MV-4-11 (cell line): ENCODE data around the gene ZNF749.
"Not testable (repeated sequence)": the region's sequence is repeated elsewhere in the genome, so short reads cannot be mapped to it uniquely, and the experiment has no call there.

Experiments used
- DNase-seq: peaks from one replicate; lab custom pipeline; 2025; lab: John Stamatoyannopoulos, UW

The ZNF749 gene

DNA sequence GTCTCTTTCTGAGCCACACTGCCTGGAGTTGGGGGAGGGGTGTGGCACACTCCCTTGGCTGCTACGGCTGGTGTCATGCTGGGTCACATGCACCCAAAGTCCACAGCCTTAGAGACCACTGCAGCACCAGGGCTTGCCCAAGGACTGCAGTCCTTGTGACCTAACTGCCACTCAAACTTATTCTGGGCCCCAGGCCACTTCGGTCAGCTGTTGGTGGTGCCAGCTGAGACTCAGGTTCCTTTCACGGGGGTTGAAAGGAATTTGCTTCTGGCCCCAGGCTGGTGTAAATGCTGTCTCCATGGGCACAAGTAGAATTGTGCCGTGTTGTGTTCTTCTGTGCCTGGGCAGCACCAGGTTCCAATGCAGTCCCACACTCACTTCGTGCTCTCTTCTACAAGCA, 31.4 kb downstream of the ZNF749 start:
- DNase-seq, result no peak

DNA sequence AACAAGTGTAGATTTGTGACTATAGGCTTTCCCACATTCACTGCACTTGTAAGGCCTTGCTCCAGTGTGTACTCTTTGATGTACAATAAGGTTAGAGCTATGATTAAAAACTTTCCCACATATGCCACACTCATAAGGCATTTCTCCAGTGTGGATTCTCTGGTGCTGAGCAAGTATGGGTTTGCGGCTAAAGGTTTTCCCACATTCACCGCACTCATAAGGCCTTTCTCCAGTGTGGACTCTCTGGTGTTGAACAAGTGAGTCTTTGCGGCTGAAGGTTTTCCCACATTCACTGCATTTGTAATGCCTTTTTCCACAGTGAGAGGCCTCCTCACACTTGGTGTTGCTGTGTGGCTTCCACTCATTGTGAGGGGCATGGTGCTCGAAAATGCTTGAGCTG, 38.5 kb downstream of the ZNF749 start:
- no peak for DNase-seq

DNA sequence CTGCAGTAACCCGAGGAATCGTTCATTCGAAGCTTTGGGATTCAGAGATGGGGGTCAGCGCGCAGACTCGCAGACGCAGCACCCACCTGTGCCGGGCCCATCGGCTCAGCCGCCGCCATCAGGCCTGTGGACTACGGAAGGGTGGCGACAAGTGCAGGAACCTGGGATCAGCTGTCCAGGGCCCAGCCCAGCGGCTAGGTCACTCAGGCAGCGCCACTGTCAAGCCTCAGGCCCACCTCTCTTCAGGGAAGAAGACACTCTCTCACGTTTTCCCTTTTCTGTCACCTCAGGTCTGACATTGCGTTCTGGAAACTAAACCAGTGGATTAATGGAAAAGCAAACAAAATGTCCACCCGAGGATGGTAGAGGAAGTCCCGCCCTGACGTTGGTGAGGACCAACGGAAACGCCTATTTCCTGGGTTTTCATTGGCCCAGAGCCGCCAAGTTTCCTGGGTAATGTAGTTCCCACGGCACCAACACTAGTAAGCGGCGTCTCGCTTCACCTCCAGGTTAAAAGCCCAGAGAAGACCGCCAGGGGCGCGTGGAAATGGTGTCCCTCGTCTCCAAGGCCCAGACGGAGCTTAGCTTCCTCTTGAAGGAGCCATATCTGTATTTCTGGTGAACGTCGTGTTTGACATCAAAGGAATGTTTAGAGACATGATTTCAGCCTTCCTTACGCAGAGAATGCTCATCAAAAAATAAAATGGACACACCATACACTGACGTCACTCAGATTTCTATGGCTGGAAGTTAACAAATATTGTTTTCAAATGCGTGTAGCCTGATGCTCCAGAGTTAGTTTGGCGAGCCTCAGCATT, 42.3 kb downstream of the ZNF749 start, which contains the start of gene ZNF772:
TSS of gene ZNF772 (minus strand) at position 376 of the 818 bp plus-strand sequence. CDS start at position 119, 257 bp downstream.
- DNase-seq, result peak; percentile 99

DNA sequence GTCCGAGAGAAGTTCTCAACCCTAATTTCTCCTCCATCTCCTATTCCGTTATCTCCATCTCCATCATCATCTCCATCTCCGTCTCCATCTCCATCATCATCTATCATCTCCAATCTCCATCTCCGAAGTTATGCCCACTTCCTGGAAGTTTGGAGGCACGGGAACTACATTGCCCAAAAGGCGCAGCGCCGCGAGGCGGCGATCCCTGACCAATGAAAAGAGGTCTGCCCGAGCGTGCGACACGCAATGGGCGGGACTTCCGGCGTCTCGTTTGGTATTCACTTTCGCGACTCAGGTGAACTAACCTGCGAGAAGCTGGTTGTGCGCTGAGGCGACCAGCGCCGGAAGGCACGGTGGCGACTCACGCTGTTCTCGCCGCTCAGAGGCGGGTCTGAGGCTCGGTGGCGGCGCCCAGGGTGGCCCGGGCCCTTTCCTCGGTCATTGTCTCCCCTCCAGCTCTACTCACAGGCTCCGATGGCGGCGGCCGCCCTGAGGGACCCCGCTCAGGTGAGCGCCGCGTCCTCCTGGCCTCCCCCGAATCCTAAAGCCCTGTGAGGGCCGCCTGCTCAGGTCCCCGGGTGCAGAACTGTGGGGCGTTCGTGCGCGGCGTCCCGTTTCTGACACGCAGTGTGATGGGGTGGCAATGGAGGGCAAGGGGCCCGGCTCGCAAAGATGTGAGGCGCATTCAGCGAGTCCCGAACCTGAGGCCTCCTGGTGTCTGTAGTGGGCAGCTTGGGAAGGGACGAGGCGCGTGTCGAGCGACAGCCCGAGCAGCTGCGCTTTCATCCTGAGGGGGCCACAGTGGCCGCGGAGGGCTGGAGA, 52.6 kb downstream of the ZNF749 start, which contains the start of gene ZNF419:
TSS of gene ZNF419 (plus strand) at position 274 of the 822 bp plus-strand sequence. CDS start at position 475, 201 bp downstream.
- DNase-seq, result peak; percentile 89

DNA sequence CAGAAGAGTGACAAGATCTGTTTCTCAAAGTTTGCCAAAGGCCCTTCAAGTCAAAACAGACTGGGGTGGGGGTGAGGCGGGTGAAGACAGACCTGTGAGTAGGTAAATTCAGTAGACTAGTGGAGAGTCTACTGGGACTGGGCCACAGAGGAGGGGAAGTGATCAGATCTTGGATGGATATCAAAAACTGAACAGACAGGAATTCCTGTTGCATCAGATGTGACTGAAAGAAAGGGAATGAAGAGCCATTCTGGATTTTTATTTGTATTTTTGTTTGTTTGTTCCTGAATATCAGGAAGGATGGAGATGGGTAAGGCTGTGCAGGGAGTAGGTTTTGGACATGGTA, 53.1 kb downstream of the ZNF749 start:
- not testable (repeated sequence) for DNase-seq
